ENCODE results near the gene CDC5L. TPM values are rescaled to one million over a fixed set of nuclear protein-coding genes. Genes with fewer than 3 reads are reported as not detected.

The CDC5L gene
- total RNA-seq, 1 experiment from 2014 or later: 24.6 TPM

- intact Hi-C loops (cut with micrococcal nuclease): no loop called here
- DNase-seq (ENCODE audit: low read depth, low spot score) (no peak), ATAC-seq (no peak)
- H3K9me3 ChIP-seq (ENCODE audit: control insufficient read depth in 1 of 2, insufficient read depth in 1 of 2, low read depth in 1 of 2, low read length in 2 of 2): no peaks in the 10 kb centered on the region
- ChIA-PET RAD21 (ENCODE audit: low non-redundant PET in 1 of 2, low total read pairs in 2 of 2, uncharacterized antibody in 2 of 2, unreplicated experiment in 2 of 2) (no interaction called here), POLR2A (no interaction called here), CTCF (interaction anchor here (1.5 kb wide), 1 partner anchor 21 kb away, joined by 4 read pairs; no protein-coding TSS in a partner anchor)
- no peaks in the 10 kb centered on the region for H4K20me1 ChIP-seq (ENCODE audit: insufficient read depth)
- H3K27ac ChIP-seq (ENCODE audit: low read depth, low read length): no peak overlapping the region
- H3K36me3 ChIP-seq (ENCODE audit: control insufficient read depth in 1 of 2, insufficient read depth in 2 of 2, low read length in 2 of 2): no peaks in the 10 kb centered on the region
- H3K9me2 ChIP-seq (ENCODE audit: insufficient read depth): no peaks in the 10 kb centered on the region
- no peak overlapping the region for H3K4me2 ChIP-seq (ENCODE audit: low read length)
- no peaks in the 10 kb centered on the region for H3K79me2 ChIP-seq (ENCODE audit: insufficient read depth, low read length)
- no TSS peak for BruUV-seq (replicated peaks)
- H3K27me3 ChIP-seq (ENCODE audit: insufficient read depth, low read length): no peaks in the 10 kb centered on the region
- no peak overlapping the region for H3K4me3 ChIP-seq (replicated peaks in 1 of 2; ENCODE audit: low read depth in 1 of 2, low read length in 2 of 2)
- no peak overlapping the region for H3K9ac ChIP-seq (ENCODE audit: low read length)
- H3K4me1 ChIP-seq (ENCODE audit: control insufficient read depth in 1 of 2, insufficient read depth in 2 of 2, low read length in 2 of 2): peaks cover 5 to 23% of the 10 kb centered on the region in 2 experiments; a peak in 3 of 4 replicates
- TF ChIP-seq RAD21 (IDR thresholded peaks at IDR 0.05; ENCODE audit: low read depth) (no peak), POLR2AphosphoS5 (IDR thresholded peaks at IDR 0.05; ENCODE audit: low read depth, low read length) (no peak), ZNF274 (IDR thresholded peaks at IDR 0.05; ENCODE audit: low read depth, low read length) (no peak), POLR2A (IDR thresholded peaks at IDR 0.05; ENCODE audit: borderline replicate concordance, extremely low read depth, insufficient read depth, insufficient read length) (no peak), SP1 (IDR thresholded peaks at IDR 0.05; ENCODE audit: low read depth) (no peak), CEBPB (IDR thresholded peaks at IDR 0.05; ENCODE audit: low read depth) (no peak)
- TF ChIP-seq, protein P1, sequence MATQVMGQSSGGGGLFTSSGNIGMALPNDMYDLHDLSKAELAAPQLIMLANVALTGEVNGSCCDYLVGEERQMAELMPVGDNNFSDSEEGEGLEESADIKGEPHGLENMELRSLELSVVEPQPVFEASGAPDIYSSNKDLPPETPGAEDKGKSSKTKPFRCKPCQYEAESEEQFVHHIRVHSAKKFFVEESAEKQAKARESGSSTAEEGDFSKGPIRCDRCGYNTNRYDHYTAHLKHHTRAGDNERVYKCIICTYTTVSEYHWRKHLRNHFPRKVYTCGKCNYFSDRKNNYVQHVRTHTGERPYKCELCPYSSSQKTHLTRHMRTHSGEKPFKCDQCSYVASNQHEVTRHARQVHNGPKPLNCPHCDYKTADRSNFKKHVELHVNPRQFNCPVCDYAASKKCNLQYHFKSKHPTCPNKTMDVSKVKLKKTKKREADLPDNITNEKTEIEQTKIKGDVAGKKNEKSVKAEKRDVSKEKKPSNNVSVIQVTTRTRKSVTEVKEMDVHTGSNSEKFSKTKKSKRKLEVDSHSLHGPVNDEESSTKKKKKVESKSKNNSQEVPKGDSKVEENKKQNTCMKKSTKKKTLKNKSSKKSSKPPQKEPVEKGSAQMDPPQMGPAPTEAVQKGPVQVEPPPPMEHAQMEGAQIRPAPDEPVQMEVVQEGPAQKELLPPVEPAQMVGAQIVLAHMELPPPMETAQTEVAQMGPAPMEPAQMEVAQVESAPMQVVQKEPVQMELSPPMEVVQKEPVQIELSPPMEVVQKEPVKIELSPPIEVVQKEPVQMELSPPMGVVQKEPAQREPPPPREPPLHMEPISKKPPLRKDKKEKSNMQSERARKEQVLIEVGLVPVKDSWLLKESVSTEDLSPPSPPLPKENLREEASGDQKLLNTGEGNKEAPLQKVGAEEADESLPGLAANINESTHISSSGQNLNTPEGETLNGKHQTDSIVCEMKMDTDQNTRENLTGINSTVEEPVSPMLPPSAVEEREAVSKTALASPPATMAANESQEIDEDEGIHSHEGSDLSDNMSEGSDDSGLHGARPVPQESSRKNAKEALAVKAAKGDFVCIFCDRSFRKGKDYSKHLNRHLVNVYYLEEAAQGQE (IDR thresholded peaks at IDR 0.05; ENCODE audit: low read depth): no peak
- H2AFZ ChIP-seq (ENCODE audit: low read depth, low read length, poor library complexity, severe bottlenecking): no peak overlapping the region
These were observed 109.3 kb downstream of the CDC5L start for GRCh38 chr6:44496665-44497369.
